AG04450 (cell line): ENCODE data around the gene CD34. TPM values are rescaled to one million over a fixed set of nuclear protein-coding genes. Genes with fewer than 3 reads are reported as not detected.

ENCODE experiments used
- CTCF ChIA-PET: fragments of 300-600, 350-600 bp; formaldehyde crosslinking; extraction: SDS; loops from one replicate; lab custom pipeline; 2022; ENCODE audit warnings: antibody characterized with exemption, inconsistent platforms; lab: Charles Lee
- POLR2A ChIA-PET: fragments of 350-600 bp; formaldehyde crosslinking; extraction: SDS; loops from one replicate; lab custom pipeline; 2021; ENCODE audit warnings: antibody characterized with exemption, inconsistent platforms; lab: Yijun Ruan, JAX
- DNase-seq: peaks from one replicate; pipeline ENCODE4 v3.0.0-alpha.2; 2011; ENCODE audit warnings: low read depth, low spot score
- H3K27ac ChIP-seq: one replicate; pipeline ENCODE4 v1.5.1; 2012; ENCODE audit warnings: low read depth, low read length, control low read depth
- H3K27me3 ChIP-seq: one replicate; pipeline ENCODE4 v1.6.0; 2012; ENCODE audit warnings: low read length; ENCODE audit not compliant: control insufficient read depth, insufficient read depth
- H3K4me3 ChIP-seq: 2 replicates; pipeline ENCODE4 v1.5.1; 2011; ENCODE audit warnings: mild to moderate bottlenecking, low read depth, low read length, control low read depth
- H3K9me3 ChIP-seq: 2 replicates; pipeline ENCODE4 v1.5.1; 2012; ENCODE audit warnings: low read length; ENCODE audit not compliant: control insufficient read depth, insufficient read depth
- CTCF ChIP-seq: IDR thresholded peaks from 2 replicates; pipeline ENCODE4 v1.5.1; 2011; ENCODE audit warnings: low read depth, low read length, control low read depth, inconsistent platforms
- polyA minus RNA-seq: library from RNA; depleted of rRNA, polyadenylated mRNA; stranded (reverse); fragments of >200 nt; gene quantifications from 2 replicates; pipeline ENCODE4 v1.2.3, GENCODE V29; 2011; rRNA and poly(A)+ RNA removed
- polyA plus RNA-seq: library from polyadenylated mRNA; depleted of rRNA; stranded (reverse); fragments of >200 nt; gene quantifications from 2 replicates; pipeline ENCODE4 v1.2.3, GENCODE V29; 2011; rRNA removed

The CD34 gene
- polyA plus RNA-seq, result 0.11 and 0.14 TPM in 2 replicates
- 0.04 and 0.14 TPM in 2 replicates for polyA minus RNA-seq

DNA sequence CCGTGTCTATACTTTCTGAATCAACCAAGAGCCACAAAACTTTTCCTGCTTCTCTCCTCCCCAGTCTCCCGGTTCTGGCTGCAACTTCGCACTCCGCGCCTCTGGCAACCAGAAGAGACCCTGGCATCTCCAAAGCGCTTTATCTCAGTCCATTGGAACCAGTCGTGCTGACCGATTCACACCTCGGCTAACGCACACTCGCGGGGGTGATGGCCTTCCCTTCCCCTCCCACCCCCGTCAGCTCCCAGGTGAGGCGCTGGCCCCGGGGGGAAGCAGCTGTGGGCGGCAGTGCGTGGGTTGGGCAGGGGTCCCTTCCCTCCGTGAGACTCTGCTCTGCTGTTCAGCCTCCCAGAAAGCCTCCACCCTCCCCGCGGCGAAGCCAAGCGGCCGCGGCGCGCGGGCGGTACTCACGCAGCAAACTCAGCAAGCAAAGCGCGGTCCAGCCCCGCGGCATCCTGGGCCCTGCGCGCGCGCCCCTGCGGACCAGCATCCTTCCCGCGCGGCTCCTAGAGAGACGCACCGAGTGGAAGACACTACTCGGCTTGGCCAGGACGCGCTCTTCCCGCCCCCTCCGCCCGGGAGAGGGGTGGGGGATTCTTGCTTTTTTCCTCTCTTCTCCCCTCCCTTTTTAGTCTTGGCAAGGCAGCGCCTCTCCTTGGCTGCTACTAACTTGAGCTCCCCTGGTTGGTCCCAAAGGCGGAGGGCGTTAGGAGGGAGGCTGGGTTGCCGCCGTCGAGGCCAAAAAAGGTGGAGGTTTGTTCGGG lies at the start of gene CD34:
TSS of gene CD34 (minus strand) at position 535 of the 764 bp plus-strand sequence. CDS start at position 490, 45 bp downstream.
- no peak within 1 kb of the TSS for H3K27ac ChIP-seq
- TF ChIP-seq CTCF, result no peak
- POLR2A ChIA-PET, result no interaction called here
- no peak for DNase-seq
- peak within 1 kb of the TSS; percentile 22 for H3K4me3 ChIP-seq
- no peaks in the 10 kb centered on the region for H3K9me3 ChIP-seq
- H3K27me3 ChIP-seq, result peaks cover 30% of the 10 kb centered on the region
- CTCF ChIA-PET, result interaction anchor here (1.1 kb wide), 1 partner anchor 26 kb away, joined by 5 read pairs; no protein-coding TSS in a partner anchor

- H3K27ac ChIP-seq, result no peak overlapping the region
- DNase-seq, result no peak
- CTCF ChIA-PET, result interaction anchor here (0.6 to 7.5 kb wide), 4 partner anchors 63 to 163 kb away, joined by 3 to 374 read pairs (median 8); no protein-coding TSS in a partner anchor
- no peak for TF ChIP-seq CTCF
- no peak overlapping the region for H3K4me3 ChIP-seq
- H3K27me3 ChIP-seq, result peaks cover 16% of the 10 kb centered on the region
- POLR2A ChIA-PET, result no interaction called here
- no peaks in the 10 kb centered on the region for H3K9me3 ChIP-seq
Observed at GRCh38 chr1:207960346-207960745, 49.4 kb upstream of the CD34 start.

GRCh38 chr1:207959910-207960309 lies 49.0 kb upstream of the CD34 start:
- CTCF ChIA-PET, result interaction anchor here (1.1 to 7.5 kb wide), 3 partner anchors 63 to 91 kb away, joined by 3 to 374 read pairs (median 11); no protein-coding TSS in a partner anchor
- TF ChIP-seq CTCF, result no peak
- no peaks in the 10 kb centered on the region for H3K9me3 ChIP-seq
- no peak overlapping the region for H3K4me3 ChIP-seq
- H3K27me3 ChIP-seq, result peaks cover 16% of the 10 kb centered on the region
- POLR2A ChIA-PET, result no interaction called here
- H3K27ac ChIP-seq, result no peak overlapping the region
- DNase-seq, result no peak

DNA sequence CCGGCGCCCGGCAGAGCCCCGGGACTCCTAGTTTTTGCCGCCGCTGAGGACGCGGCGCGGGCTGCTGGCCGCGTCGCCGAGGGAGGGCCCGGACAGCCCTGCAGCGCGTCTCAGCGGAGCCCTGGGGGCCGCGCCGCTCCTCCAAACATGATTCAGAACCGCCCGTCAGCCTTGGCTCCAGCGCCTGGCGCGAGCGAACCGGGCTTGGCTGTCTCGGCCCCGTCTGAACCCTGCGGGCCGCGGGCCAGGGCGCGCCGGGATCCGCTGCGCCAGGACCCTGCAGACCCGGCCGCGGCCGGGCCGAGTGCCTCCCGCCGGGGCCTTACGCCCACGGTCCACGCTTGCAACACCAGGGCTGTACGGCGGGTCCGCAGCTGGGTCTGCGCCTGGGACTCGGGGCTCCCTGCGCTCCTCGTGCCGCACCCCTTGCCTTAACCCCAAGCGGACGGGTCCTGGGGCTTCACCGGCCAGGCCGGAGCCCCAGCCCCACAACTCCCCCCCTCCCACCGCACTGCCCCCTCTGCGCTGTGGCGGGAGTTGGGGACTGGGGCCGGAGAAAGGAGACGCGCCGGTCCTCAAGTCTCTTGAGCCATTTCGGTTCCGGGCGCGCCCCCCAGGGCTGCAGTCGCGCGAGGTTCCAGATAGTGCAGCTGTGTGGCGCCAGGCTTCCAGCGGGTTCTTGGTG lies 48.4 kb upstream of the CD34 start:
- no peak for DNase-seq
- peak overlapping the region; percentile 49 for H3K4me3 ChIP-seq
- ChIA-PET CTCF (interaction anchor here (2.3 to 7.5 kb wide), 2 partner anchors 62 to 75 kb away, joined by 11 to 374 read pairs; no protein-coding TSS in a partner anchor), POLR2A (no interaction called here)
- no peaks in the 10 kb centered on the region for H3K9me3 ChIP-seq
- TF ChIP-seq CTCF, result no peak
- H3K27ac ChIP-seq, result no peak overlapping the region
- peaks cover 16% of the 10 kb centered on the region for H3K27me3 ChIP-seq
